GM21447 (cell line): ENCODE data around the gene CFAP53.
A peak's percentile ranks its signal among the peaks of the same experiment; 100 is the strongest.

Experiments
- ATAC-seq: cut with Tn5 transposase; IDR thresholded peaks from one replicate; pipeline ENCODE4 v1.9.1; 2021; ENCODE audit not compliant: unreplicated experiment

Gene CFAP53

GRCh38 chr18:50196261-50196660 is 70.0 kb downstream of the CFAP53 start:
- ATAC-seq = no peak

DNA sequence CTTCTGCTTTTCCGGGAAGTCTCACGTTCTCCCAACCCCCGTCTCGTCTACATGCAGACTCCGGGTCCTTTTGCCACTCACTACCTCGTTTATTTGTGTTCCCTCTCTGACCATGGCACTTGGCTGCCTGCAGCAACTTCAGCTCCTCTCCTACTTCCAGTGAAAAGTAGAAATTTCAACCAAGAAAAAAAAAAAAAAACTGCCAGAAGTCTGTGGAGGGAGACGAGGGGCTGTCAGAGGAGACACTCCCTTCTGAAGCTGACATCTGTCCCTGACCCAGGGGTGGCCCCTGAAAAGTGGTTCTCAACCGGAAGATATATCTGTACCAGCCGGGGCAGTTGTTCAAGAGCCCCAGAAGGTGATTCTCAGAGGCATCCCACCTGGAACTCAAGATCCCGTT is 70.6 kb downstream of the CFAP53 start:
- ATAC-seq = no peak

DNA sequence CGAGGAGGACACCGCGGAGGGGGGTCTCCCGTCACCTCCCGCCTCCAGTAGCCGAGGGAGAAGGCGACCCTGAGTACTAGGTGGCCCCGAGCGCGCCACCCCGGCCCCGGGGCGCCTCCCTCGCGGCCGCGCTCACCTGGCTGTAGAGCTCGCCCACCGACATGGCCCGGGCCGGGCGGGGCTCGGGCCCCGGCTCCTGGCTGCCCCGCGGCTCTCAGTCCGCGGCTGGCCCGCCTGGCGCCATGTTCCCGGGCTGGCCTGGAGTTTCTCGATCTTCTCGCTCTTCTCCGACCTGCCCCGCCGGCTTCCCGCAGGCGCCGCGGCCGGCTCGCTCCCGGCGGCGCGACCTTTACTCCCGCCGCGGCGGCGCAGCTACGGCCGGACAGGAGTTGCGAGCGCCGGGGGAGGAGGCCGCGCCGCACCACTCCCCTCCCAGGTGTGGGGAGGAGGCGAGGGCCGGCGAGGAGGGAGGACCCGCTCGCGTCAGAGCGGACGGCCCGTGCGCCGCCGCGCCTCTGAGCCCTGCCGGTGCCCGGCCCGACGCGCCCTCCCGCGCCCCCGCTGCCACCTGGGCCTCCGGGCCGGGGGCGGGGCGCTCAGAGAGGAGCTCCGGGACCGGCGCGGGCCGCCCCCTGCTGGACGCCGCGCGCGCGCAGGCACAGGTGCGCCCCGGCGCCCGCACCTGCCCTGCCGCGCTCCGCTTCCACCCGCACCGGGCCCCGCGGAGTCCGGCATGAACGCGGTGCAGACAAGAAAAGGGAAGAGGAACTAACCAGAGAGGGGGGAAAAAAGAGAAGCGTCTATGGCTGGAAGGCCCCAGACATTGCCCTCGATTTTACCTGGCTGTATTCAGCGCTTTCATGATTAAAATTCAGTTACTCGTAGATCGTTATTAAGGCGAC is 71.4 kb downstream of the CFAP53 start, which contains the start of gene MYO5B:
Gene MYO5B (minus strand): TSS at position 517 of the 902 bp plus-strand sequence. CDS start 354 bp downstream, at position 163.
- peak; percentile 78 for ATAC-seq

DNA sequence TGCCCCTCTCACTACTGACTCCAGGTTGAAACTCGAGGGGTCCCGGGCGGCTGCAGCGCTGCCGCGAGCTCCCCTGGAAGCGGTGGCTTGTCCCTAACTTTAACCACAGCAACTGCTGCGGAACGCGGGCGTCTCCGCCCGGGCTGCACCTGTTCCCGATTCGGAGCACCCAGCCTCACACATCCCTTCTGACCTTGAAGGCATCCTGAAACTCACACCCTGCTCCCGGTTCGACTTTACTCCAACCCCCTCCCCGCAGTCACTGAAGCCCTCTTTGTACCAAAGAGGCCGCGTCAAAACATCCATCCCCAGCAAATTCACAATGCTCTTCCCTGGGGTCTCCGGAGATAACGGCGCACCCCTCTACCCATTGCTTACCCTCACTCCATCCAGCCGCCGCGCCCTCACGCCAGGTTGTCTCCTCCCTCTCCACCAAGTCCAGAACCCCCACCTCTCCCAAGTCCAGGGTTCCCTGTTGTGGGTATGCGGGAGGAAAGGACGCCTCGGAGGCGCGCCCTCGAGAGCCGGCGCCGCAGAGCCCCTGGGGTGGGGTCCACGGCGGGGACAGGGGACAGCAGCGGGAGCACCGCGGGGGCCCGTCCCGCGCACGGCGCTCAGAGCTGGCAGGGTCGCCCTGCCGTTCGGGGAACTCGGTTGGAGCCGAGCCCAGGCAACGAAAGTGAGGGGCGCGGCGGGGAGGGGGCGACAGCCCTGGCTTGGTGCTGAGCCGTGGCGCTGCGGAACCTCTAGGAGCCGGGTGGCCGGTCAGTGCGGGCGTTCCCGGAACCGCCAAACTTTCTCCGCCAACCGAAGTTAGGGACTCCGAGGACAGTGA is 72.3 kb downstream of the CFAP53 start:
- ATAC-seq = no peak

- no peak for ATAC-seq
Measured at GRCh38 chr18:50192995-50193795, 73.1 kb downstream of the CFAP53 start.

GRCh38 chr18:50190926-50191325 is 75.4 kb downstream of the CFAP53 start:
- no peak for ATAC-seq

- ATAC-seq = no peak
Measured at GRCh38 chr18:50190236-50190635, 76.1 kb downstream of the CFAP53 start.

DNA sequence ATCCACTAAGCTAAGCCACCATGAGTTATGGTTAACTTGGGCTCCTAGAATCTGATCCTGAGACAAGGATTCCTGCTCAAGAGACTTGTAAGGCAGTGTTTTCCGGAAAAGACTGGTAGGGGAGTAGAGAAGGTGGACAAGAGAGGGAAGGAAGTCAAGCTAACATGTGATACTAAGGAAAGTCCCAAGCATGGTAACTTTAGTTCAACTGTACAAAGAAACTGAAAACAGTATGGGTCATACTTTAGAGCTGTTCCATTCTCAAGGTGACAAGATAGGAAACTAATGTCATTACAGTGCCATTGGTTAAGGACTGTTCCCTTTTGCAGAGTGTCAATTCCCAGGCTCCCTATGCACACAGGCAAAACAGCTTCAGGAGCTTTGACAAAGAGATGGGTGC is 77.1 kb downstream of the CFAP53 start:
- ATAC-seq = no peak

- ATAC-seq = no peak
Measured at GRCh38 chr18:50188652-50189051, 77.6 kb downstream of the CFAP53 start.

DNA sequence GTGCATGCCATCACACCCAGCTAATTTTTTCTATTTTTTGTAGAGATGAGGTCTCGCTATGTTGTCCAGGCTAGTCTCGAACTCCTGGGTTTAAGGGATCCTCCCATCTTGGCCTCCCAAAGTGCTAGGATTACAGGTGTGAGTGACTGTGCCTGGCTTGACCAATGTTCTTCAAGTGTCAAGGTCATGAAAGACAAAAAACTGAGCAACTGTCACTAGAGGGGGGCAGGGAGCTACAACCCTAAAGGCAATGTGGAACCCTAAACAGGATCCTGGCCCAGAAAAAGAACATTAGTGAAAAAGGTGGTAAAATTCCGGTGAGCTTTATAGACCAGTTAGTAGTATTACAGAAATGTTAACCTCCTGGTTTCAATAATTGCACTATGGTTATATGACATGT is 78.6 kb downstream of the CFAP53 start:
- ATAC-seq = no peak

DNA sequence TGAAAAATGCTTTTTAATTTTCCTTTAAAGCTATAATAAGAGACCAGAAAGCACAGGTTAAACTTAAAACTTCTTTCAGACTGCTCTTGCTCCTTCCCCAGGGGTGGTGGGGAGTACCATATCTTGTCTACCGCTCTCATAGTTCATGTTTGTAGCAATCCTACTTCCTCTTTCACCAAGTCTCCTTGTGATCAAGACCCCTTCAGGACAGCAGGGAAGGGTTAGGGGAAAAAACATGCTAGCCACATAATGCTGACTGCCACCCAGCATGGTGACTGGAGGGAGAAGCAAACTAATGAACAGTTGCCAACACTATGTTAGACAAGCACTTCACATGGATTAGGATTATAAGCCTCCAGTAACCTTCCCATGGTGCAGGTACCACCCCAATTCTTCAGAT is 79.9 kb downstream of the CFAP53 start:
- ATAC-seq = no peak

DNA sequence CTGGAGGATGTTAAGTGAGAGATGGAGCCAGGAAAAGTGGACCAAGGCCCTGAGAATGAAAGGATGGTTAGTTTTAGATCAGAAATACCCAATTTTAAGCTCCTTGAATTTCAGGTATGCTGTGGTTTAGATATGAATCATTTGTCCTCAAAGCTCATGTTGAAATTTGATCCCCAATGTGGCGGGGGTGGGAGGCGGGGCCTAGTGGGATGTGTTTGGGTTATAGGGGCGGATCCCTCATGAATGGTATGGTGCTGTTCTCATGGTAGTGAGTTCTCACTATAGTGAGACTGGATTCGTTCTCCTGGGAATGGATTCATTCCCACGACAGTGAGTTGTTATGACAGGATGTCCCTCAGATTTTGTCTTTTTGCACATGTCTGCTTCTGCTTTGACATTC is 82.7 kb downstream of the CFAP53 start:
- ATAC-seq = no peak

- ATAC-seq = no peak
Measured at GRCh38 chr18:50182511-50182910, 83.8 kb downstream of the CFAP53 start.

- no peak for ATAC-seq
Measured at GRCh38 chr18:50181590-50181989, 84.7 kb downstream of the CFAP53 start.

DNA sequence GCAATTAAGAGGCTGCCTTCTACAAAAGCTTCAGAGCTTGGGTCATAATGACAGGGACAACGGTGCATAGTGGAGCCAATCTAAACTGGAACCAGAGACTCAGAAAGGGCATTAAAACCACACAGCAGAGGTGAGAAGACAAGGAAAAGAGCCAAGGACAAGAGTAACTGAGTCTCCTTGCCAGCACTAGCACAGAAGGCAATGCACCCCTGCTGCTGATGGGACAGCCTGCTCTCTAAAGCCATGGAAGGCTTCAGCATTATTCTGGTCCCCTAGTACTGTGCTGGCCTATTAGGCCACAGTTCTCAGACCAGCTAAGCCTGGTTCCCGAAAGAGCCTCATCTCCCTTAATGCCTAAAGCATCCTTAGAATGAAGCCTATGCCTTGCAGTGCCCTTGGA is 86.8 kb downstream of the CFAP53 start:
- ATAC-seq = no peak

DNA sequence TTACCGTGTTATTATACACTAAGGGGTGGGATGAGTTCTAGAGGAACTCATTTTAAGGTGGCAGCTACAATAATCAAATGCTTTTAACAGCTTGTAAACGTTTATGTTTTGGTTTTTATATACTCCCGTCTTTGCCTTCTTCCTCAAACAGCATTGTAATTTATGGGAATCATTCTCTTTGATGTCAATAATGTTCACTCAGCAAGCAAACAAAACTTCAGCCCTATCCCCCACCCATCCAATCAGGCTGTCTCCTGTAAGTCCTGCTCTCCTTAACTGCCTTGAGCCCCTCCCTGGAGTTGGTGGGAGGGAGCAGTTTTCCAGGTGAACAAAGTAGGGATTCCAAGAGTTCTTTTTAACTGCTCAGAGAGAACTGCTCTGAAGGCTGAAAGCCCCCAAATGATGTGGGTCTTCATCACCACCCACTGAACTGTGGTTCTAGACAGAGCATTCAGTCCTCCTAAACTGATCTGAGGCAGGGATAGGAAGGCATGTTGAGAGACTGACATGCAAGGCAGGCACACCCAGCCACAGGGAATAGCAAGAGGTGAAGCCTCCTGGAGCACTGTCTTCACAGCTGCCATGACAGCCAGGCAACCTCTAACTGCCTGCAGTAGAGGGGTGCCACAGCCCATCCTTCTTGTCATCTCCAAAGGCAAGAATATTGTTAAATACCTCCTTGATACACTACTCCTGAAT is 88.9 kb downstream of the CFAP53 start:
- ATAC-seq = no peak
